MM.1S (cell line): ENCODE data around the gene NAALADL2.

Source experiments
- DNase-seq: peaks from one replicate; pipeline ENCODE4 v3.0.0-alpha.2; 2015
- H2AFZ ChIP-seq: fragments of 300-600 bp; sonication (generic); 2 replicates; pipeline ENCODE4 v1.6.0; 2016; ENCODE audit warnings: antibody characterized with exemption, low read length
- H3F3A ChIP-seq: fragments of 300-600 bp; sonication (generic); 2 replicates; pipeline ENCODE4 v1.6.1; 2016; ENCODE audit warnings: mild to moderate bottlenecking, antibody characterized with exemption, low read length, moderate library complexity, mixed read lengths; ENCODE audit not compliant: insufficient read depth
- H3K27ac ChIP-seq: fragments of 300-600 bp; sonication (generic); 2 replicates; pipeline ENCODE4 v1.5.1; 2016; ENCODE audit warnings: mild to moderate bottlenecking, low read length
- H3K27me3 ChIP-seq: fragments of 300-600 bp; sonication (generic); replicated peaks from 2 replicates; pipeline ENCODE4 v1.6.0; 2016; ENCODE audit warnings: low read length; ENCODE audit not compliant: insufficient read depth
- H3K36me3 ChIP-seq: fragments of 300-600 bp; sonication (generic); replicated peaks from 2 replicates; pipeline ENCODE4 v1.6.1; 2016; ENCODE audit warnings: mild to moderate bottlenecking, low read length, mixed read lengths; ENCODE audit not compliant: insufficient read depth
- H3K4me1 ChIP-seq: fragments of 300-600 bp; sonication (generic); 2 replicates; pipeline ENCODE4 v1.6.1; 2016; ENCODE audit warnings: low read length, mixed read lengths
- H3K4me2 ChIP-seq: fragments of 300-600 bp; sonication (generic); 2 replicates; pipeline ENCODE4 v1.6.0; 2016; ENCODE audit warnings: low read depth, low read length
- H3K4me3 ChIP-seq: fragments of 300-600 bp; sonication (generic); 2 replicates; pipeline ENCODE4 v1.5.1; 2016; ENCODE audit warnings: low read length, mixed read lengths
- H3K79me2 ChIP-seq: fragments of 300-600 bp; sonication (generic); 2 replicates; pipeline ENCODE4 v1.6.1; 2016; ENCODE audit warnings: mixed run types, low read length, mixed read lengths
- H3K9ac ChIP-seq: fragments of 300-600 bp; sonication (generic); 2 replicates; pipeline ENCODE4 v1.6.1; 2016; ENCODE audit warnings: low read length, mixed read lengths
- H3K9me2 ChIP-seq: fragments of 300-600 bp; sonication (generic); replicated peaks from 2 replicates; pipeline ENCODE4 v1.6.1; 2016; ENCODE audit warnings: mild to moderate bottlenecking, low read length, mixed read lengths; ENCODE audit not compliant: insufficient read depth
- H3K9me3 ChIP-seq: fragments of 300-600 bp; sonication (generic); replicated peaks from 2 replicates; pipeline ENCODE4 v1.6.1; 2016; ENCODE audit warnings: mild to moderate bottlenecking, low read length, mixed read lengths; ENCODE audit not compliant: insufficient read depth
- H4K20me1 ChIP-seq: fragments of 300-600 bp; sonication (generic); 2 replicates; pipeline ENCODE4 v1.6.1; 2016; ENCODE audit warnings: mild to moderate bottlenecking, low read length, moderate library complexity, mixed read lengths; ENCODE audit not compliant: insufficient read depth
- CTCF ChIP-seq: fragments of 300-600 bp; sonication (generic); IDR thresholded peaks from 2 replicates; pipeline ENCODE4 v1.5.1; 2016; ENCODE audit warnings: antibody characterized with exemption, low read length, mixed read lengths
- EZH2 ChIP-seq: fragments of 300-600 bp; sonication (generic); optimal IDR thresholded peaks from 2 replicates; pipeline ENCODE3; 2017; ENCODE audit warnings: low read depth, mild to moderate bottlenecking, antibody characterized with exemption, low read length, mixed read lengths
- EZH2phosphoT487 ChIP-seq: fragments of 300-600 bp; sonication (generic); IDR thresholded peaks from 2 replicates; pipeline ENCODE4 v1.6.1; 2018; ENCODE audit warnings: antibody characterized with exemption, low read length

The NAALADL2 gene

DNA sequence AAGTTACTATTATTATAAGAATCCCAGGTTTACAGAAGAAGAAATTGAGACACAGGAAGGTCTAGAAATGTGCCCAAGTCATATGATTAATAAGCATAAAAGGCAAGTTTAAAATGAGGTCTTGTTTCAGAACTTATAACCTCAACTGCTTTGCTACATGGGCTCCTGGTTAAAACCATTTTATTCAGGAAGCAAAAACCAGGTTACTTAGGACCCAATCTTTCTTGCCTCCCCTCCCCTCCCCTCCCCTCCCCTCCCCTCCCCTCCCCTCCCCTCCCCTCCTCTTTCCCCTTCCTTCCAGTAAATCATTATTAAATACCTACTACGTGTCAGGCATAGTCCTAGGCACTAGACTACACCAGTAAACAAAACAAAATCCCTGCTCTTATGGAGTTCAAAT, 93.9 kb downstream of the NAALADL2 start:
- Histone ChIP-seq H3K4me1 (no peaks in the 10 kb centered on the region), H3K79me2 (no peaks in the 10 kb centered on the region), H3K4me3 (no peak overlapping the region), H3K27me3 (no peaks in the 10 kb centered on the region), H3K27ac (no peak overlapping the region), H3K9me3 (no peaks in the 10 kb centered on the region), H3K36me3 (no peaks in the 10 kb centered on the region), H3K4me2 (no peak overlapping the region), H3K9me2 (no peaks in the 10 kb centered on the region), H2AFZ (no peak overlapping the region), H4K20me1 (no peaks in the 10 kb centered on the region), H3F3A (no peaks in the 10 kb centered on the region), H3K9ac (no peak overlapping the region)
- DNase-seq: no peak
- TF ChIP-seq EZH2: no peak
- no peak for TF ChIP-seq EZH2phosphoT487
- no peak for TF ChIP-seq CTCF

DNA sequence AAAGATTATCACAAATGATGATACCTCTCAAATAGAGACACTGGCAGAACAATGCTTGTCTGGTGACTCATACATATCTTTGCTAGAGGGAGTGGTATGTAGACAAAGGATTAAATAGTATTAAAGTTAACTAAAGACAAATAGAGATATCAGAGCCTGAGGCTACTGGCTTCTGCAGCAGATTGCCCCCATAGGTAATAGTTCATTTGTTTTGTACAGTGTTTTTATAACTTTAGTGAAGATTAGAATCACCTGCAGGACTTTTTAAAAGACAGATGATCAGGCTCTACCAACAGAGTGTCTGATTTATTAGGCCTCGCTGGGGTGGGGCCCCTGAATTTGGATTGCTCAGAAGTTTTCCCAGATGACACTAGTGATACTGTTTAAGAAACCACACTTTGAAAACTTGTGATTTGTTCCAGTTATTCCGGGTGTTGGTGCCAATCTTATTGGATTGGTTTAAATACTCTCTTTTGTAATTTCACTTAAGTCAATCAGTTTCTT, 96.4 kb downstream of the NAALADL2 start:
- H3K4me3 ChIP-seq: no peak overlapping the region
- TF ChIP-seq CTCF: no peak
- no peak for TF ChIP-seq EZH2phosphoT487
- TF ChIP-seq EZH2: no peak
- H3K4me2 ChIP-seq: no peak overlapping the region
- no peaks in the 10 kb centered on the region for H3K79me2 ChIP-seq
- no peaks in the 10 kb centered on the region for H3F3A ChIP-seq
- no peaks in the 10 kb centered on the region for H3K9me3 ChIP-seq
- no peak overlapping the region for H3K27ac ChIP-seq
- H3K9me2 ChIP-seq: no peaks in the 10 kb centered on the region
- H3K36me3 ChIP-seq: no peaks in the 10 kb centered on the region
- no peak for DNase-seq
- H4K20me1 ChIP-seq: no peaks in the 10 kb centered on the region
- no peaks in the 10 kb centered on the region for H3K4me1 ChIP-seq
- no peak overlapping the region for H3K9ac ChIP-seq
- H3K27me3 ChIP-seq: no peaks in the 10 kb centered on the region
- H2AFZ ChIP-seq: no peak overlapping the region

DNA sequence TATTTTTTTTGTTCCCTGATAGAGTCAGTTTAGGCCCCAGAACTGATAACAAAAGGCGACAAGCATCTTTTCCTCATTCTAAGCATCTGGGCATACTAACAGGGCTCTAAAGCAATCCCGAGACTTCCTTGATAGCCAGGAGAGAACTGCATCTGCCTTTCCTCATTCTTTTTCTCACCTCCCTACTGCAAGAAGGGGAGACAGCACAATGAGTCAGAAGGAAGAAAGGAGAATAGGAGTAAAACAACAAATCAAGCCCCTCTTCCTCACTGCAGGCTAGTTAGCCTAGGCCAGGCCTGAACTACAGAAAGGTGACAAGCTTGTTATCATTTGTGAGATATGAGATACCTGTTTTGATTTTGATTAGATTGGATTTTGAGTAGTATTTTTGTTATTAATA, 97.9 kb downstream of the NAALADL2 start:
- H3K4me3 ChIP-seq: no peak overlapping the region
- H3K4me1 ChIP-seq: no peaks in the 10 kb centered on the region
- TF ChIP-seq EZH2phosphoT487 (no peak), CTCF (no peak), EZH2 (no peak)
- no peak for DNase-seq
- no peaks in the 10 kb centered on the region for H3K9me3 ChIP-seq
- no peak overlapping the region for H2AFZ ChIP-seq
- H3K9me2 ChIP-seq: no peaks in the 10 kb centered on the region
- no peaks in the 10 kb centered on the region for H3F3A ChIP-seq
- no peaks in the 10 kb centered on the region for H3K79me2 ChIP-seq
- H3K27ac ChIP-seq: no peak overlapping the region
- H3K36me3 ChIP-seq: no peaks in the 10 kb centered on the region
- no peaks in the 10 kb centered on the region for H3K27me3 ChIP-seq
- H3K4me2 ChIP-seq: no peak overlapping the region
- H3K9ac ChIP-seq: no peak overlapping the region
- no peaks in the 10 kb centered on the region for H4K20me1 ChIP-seq
